Heart right ventricle (tissue), 16 donors: ENCODE results near the gene CIITA. TPM values are rescaled to one million over a fixed set of nuclear protein-coding genes. Genes with fewer than 3 reads are reported as not detected.
"Not testable (repeated sequence)": the region's sequence is repeated elsewhere in the genome, so short reads cannot be mapped to it uniquely, and the experiment has no call there.

Experiments used
- ATAC-seq, 8 donors: fragments of 200-7000 bp; cut with Tn5 transposase; one replicate each; pipeline ENCODE4 v1.9.1; 2020; ENCODE audit warnings: mild to moderate bottlenecking in 8 of 8, moderate library complexity in 8 of 8, moderate number of reproducible peaks in 1 of 8
- DNase-seq, 2 donors: peaks; one replicate each; pipeline ENCODE4 v3.0.0-alpha.2; 2020
- H3K27ac ChIP-seq, 10 donors: fragments of 200-600 bp; sonication (generic) in 2 of 10; one replicate each; pipeline versions ENCODE4 v1.5.0 to v1.8.0; 2020 to 2022; ENCODE audit warnings: mild to moderate bottlenecking in 3 of 10
- H3K27me3 ChIP-seq, 7 donors: fragments of 200-600 bp; one replicate each; pipeline ENCODE4 v1.8.0; 2021 to 2022; ENCODE audit warnings: mild to moderate bottlenecking in 2 of 7
- H3K36me3 ChIP-seq, 9 donors: fragments of 200-600 bp; sonication (generic) in 1 of 9; one replicate each; pipeline versions ENCODE4 v1.5.0 to v1.8.0; 2020 to 2022; ENCODE audit warnings: mild to moderate bottlenecking in 2 of 9
- H3K4me1 ChIP-seq, 9 donors: fragments of 200-600 bp; sonication (generic) in 1 of 9; one replicate each; pipeline versions ENCODE4 v1.5.0 to v1.8.0; 2020 to 2022; ENCODE audit warnings: mild to moderate bottlenecking in 4 of 9
- H3K4me3 ChIP-seq, 10 donors: fragments of 200-600 bp; sonication (generic) in 2 of 10; one replicate each; pipeline versions ENCODE4 v1.5.0 to v1.8.0; 2020 to 2022; ENCODE audit warnings: mild to moderate bottlenecking in 7 of 10, moderate library complexity in 2 of 10
- H3K9me3 ChIP-seq, 11 donors: fragments of 200-600 bp in 10 of 11; sonication (generic) in 2 of 11; one replicate each; pipeline versions ENCODE4 v1.5.0 to v1.8.0; 2013 to 2022; ENCODE audit warnings: mild to moderate bottlenecking in 2 of 11, control low read depth in 1 of 11, moderate library complexity in 1 of 11
- CTCF ChIP-seq, 9 donors: fragments of 200-600 bp; sonication (generic) in 2 of 9; IDR thresholded peaks; one replicate each; pipeline versions ENCODE4 v1.5.0 to v1.8.0; 2021 to 2022; ENCODE audit warnings: antibody characterized with exemption in 9 of 9, mild to moderate bottlenecking in 5 of 9, moderate library complexity in 1 of 9
- WGBS, 2 donors: extraction: QIAGEN DNeasy Blood & Tissue Kit; methylation state at CpG; one replicate each; pipeline ENCODE4 v1.1.7; 2013; ENCODE audit warnings: inconsistent platforms in 1 of 2; 5-methylcytosine and 5-hydroxymethylcytosine counted together
- intact Hi-C, 10 donors: fragments of 100-400 bp; cut with DNase I; formaldehyde crosslinking; loops; one replicate each; pipeline versions ENCODE4 v1.11.1 to v1.14.2; 2022
- polyA plus RNA-seq, 2 donors: library from polyadenylated mRNA; stranded (reverse); fragments of 200-250 nt; gene quantifications; one replicate each; pipeline ENCODE4 v1.2.3, GENCODE V29; 2013
- total RNA-seq, 10 donors: library from RNA; stranded (reverse); fragmentation: NEBNext Ultra II Directional in 3 of 10; extraction: Animal tissue kit (Norgen Biotek cat#: 25700) in 3 of 10; gene quantifications; one replicate each; pipeline versions ENCODE4 v1.2.1 to v1.2.4, GENCODE V29; 2021 to 2023
- donor health status: Arrhythmogenic right ventricular cardiomyopathy.
- donor health status: ischemic (EF 13 %, LVEDD 7.1; RV severe dilation, severe dysfunction).
- donor health status: healthy with polysubstance abuse.
- donor health status: DM: no; HTN: yes; CAD: no.
- donor health status: DM: no; HTN: no; CAD: no.
- donor health status: ischemic (EF 25% LVEDD 6.9; RV normal size, moderate dysfunction).
- donor health status: ischemic (EF 25% LVEDD 5.7; RV mildly dilated, moderate dysfunction).
- donor health status: healthy.
- donor health status: DM: yes; HTN: yes; CAD: no.
- donor health status: Ischemic cardiomyopathy.
- donor health status: ischemic (EF 35%, LVEDD 5.7; RV mildly dilated, moderate dysfunction).
- donor health status: nonischemic (EF 11% LVEDD 7.7; RV severe dilation, severe dysfunction).
- donor health status: DM: yes; HTN: yes; CAD: no.
- donor health status: PGD.
- donor health status: ischemic (EF 29% LVEDD 5.4; RV normal size, mild dysfunction).
- donor health status: nonischemic (EF 23%, LVEDD 6.1; RV moderate dilation, normal function).

Gene CIITA
- total and polyA plus RNA-seq, 12 donors, result 2.1 to 50.8 (median 8.7) TPM

DNA sequence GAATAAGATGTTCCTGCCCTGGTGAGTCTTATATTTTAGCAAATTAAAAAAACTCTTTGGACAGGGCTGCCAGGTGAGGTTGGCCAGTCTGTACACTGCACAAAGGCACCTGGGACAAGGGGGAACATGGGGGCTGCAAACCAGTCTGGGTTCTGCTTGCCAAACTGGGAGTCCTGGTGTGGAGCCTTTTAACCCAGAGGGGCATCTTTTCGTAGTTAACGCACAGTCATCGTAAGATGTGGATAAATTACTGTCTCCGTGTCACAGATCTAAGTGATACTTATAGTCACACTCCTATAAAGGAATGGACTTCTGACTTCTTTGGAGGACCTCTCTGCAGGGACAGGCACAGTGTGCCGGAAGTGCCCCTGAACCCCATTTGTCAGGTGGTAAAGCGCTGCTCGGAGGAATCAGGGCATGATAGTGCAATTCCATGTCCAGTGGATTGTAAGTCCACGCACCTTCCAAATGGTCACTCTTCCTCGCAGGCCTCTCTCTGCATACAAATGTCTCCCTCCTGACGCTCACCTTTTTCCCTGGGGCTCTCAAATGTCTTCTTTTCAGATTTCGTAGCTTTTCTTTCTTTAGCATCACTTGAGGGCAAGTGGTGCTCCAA, 50.6 kb downstream of the CIITA start:
- peaks cover 0 to 7% (median 0%) of the 10 kb centered on the region in 11 donors for H3K9me3 ChIP-seq
- H3K27me3 ChIP-seq, result no peaks in the 10 kb centered on the region
- H3K4me3 ChIP-seq, result no peak overlapping the region
- TF ChIP-seq CTCF (IDR thresholded peaks at IDR 0.05), result no peak
- no peak overlapping the region for H3K27ac ChIP-seq
- DNase-seq (no peak), ATAC-seq (no peak)
- WGBS, 2 donors, result 96 to 98% methylated on average over 11 of the region's 11 CpGs
- peaks cover 10 to 53% (median 40%) of the 10 kb centered on the region in 9 donors for H3K4me1 ChIP-seq
- H3K36me3 ChIP-seq, result peaks cover 0 to 89% (median 12%) of the 10 kb centered on the region in 9 donors
- intact Hi-C loops, result loop anchor here in 1 of 10 donors (10.0 kb wide), 1 partner anchor 403 kb away; no protein-coding TSS in a partner anchor

DNA sequence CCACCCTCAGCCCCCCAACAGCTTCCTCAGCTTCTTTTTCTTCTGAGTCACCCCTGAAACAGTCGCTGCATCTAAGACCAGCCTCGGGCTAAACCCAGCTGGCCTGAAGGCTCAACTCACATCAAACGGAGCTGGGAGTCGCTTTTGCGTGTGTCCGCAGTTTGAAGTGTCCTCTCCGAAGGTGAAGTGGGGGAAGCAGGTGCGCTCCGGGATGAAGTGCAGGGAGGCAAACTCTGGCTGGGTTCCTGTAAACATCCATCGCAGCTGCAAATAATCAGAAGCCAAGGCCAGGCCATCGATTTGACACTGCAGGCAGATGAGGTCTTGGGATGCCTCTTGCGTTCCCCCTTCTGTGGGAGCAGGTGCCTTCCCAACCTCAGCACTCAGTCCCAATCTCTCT, 52.1 kb downstream of the CIITA start:
- not testable (repeated sequence) for H3K9me3 ChIP-seq, H3K4me3 ChIP-seq, DNase-seq, ATAC-seq, H3K27me3 ChIP-seq
- WGBS, 2 donors, result 80 to 86% methylated on average over 12 of the region's 12 CpGs
- intact Hi-C loops, result loop anchor here in 1 of 10 donors (10.0 kb wide), 1 partner anchor 404 kb away; no protein-coding TSS in a partner anchor
- H3K36me3 ChIP-seq, result peaks cover 0 to 86% (median 20%) of the 10 kb centered on the region in 9 donors
- peaks cover 12 to 53% (median 43%) of the 10 kb centered on the region in 9 donors for H3K4me1 ChIP-seq
- H3K27ac ChIP-seq, result peak overlapping the region in 4 of 10 donors; percentile 39 to 58 (median 42)

DNA sequence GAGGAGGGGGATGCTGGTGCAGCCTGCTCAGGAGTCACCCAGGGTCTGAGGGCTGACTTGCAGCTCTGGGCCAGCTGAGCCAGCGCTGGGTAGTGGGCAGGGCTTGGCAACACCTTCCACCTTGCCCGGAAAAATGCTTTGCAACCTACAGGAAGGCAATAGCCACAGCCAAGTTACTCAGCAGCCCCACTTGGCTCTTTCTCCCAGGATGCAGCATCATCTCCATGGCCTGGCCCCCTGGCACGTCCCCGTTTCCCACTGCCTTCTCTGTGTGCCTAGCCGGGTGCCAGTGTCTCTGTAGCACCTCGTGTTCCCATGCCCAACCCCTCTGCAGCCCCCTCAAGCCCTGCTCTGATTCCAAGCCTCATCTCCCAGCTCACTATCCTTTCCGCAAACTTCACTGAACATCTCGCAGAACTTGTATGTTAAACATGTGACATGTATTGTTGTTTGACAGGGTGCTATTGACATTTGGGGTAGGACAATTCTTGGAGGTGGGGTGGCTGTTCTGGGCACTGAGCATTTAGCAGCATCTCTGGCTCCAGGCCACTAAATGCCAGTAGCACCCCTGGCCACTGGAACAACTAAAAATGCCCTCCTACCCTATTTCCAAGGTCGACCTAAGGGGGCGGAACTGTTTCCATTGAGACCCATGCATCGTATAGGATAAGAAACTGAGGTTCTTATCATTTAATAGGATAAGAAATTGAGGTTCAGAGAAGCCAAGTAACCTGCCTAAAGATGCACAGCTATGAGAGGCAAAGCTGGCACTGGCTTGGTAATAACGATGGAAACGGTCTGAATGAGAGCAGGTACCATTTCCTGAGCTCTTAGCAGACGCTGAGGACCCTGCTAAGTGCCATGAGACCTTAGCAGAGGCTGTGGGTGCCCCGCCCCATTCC, 53.1 kb downstream of the CIITA start:
- Histone ChIP-seq H3K4me1 (peaks cover 17 to 56% (median 50%) of the 10 kb centered on the region in 9 donors), H3K9me3 (peaks cover 0 to 2% (median 0%) of the 10 kb centered on the region in 11 donors), H3K4me3 (no peak overlapping the region), H3K27me3 (no peaks in the 10 kb centered on the region), H3K36me3 (peaks cover 0 to 76% (median 13%) of the 10 kb centered on the region in 9 donors), H3K27ac (peak overlapping the region in 7 of 10 donors; percentile 0 to 44 (median 40))
- no peak for TF ChIP-seq CTCF (IDR thresholded peaks at IDR 0.05)
- DNase-seq (no peak), ATAC-seq (peak in 7 of 8 donors; percentile 16 to 81 (median 26))
- 58 to 63% methylated on average over 15 of the region's 15 CpGs for whole genome bisulfite sequencing, 2 donors
- intact Hi-C loops, result loop anchor here in 2 of 10 donors (10.0 kb wide), 2 partner anchors 405 to 605 kb away; no protein-coding TSS in a partner anchor

DNA sequence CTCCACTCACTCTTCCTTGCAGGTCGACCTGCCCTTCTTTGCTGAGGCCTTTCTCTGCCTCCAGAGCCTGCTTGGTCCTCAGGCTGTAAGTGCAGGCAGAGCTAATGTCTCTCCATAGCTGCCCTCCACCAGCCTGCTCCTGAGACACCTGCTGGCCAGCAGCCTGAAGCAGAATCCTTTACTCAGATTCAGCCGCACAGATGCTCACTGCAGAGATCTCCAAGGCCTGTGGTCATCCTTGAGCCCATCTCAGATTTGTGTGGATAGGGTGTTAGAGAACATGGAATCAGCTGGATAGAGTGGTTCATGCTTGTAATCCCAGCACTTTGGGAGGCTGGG, 53.7 kb downstream of the CIITA start:
- Histone ChIP-seq H3K27me3 (no peaks in the 10 kb centered on the region), H3K27ac (peak overlapping the region in 2 of 10 donors; percentile 13 to 40), H3K9me3 (no peaks in the 10 kb centered on the region), H3K4me3 (no peak overlapping the region), H3K36me3 (peaks cover 0 to 72% (median 9%) of the 10 kb centered on the region in 9 donors), H3K4me1 (peaks cover 17 to 62% (median 56%) of the 10 kb centered on the region in 9 donors)
- no peak for TF ChIP-seq CTCF (IDR thresholded peaks at IDR 0.05)
- peak in 1 of 8 donors; percentile 3 for ATAC-seq
- DNase-seq, result no peak
- 74 to 79% methylated on average over 2 of the region's 2 CpGs for WGBS, 2 donors
- intact Hi-C loops, result loop anchor here in 1 of 10 donors (10.0 kb wide), 1 partner anchor 606 kb away; no protein-coding TSS in a partner anchor
